CD4-positive, alpha-beta memory T cell (primary cell): ENCODE measurements around the gene FHOD1. TPM values are rescaled to one million over a fixed set of nuclear protein-coding genes. Genes with fewer than 3 reads are reported as not detected.

ENCODE experiments used
- CTCF ChIA-PET: fragments of 350-600 bp; sonication (Branson Sonifier 250); formaldehyde crosslinking; loops from one replicate; lab custom pipeline; 2021; ENCODE audit warnings: inconsistent platforms; ENCODE audit not compliant: partially characterized antibody; lab: Charles Lee
- POLR2A ChIA-PET: fragments of 350-600 bp; sonication (Branson Sonifier 250); formaldehyde crosslinking; loops from one replicate; lab custom pipeline; 2021; ENCODE audit not compliant: partially characterized antibody; lab: Charles Lee
- DNase-seq, 5 donors: peaks; one replicate each; pipeline versions ENCODE4 v3.0.0 to v3.0.0-alpha.2; 2020 to 2022; ENCODE audit warnings: mixed read lengths in 1 of 5
- H3K27ac ChIP-seq: one replicate; pipeline ENCODE4 v1.7.0; 2013; ENCODE audit warnings: low read depth, low read length
- H3K27me3 ChIP-seq: 2 replicates; pipeline ENCODE4 v1.7.0; 2013; ENCODE audit warnings: mild to moderate bottlenecking, low read length, moderate library complexity; ENCODE audit not compliant: insufficient read depth
- H3K36me3 ChIP-seq: 2 replicates; pipeline ENCODE4 v1.7.0; 2013; ENCODE audit warnings: mild to moderate bottlenecking, low read length, moderate library complexity; ENCODE audit not compliant: insufficient read depth
- H3K4me1 ChIP-seq: 2 replicates; pipeline ENCODE4 v1.7.0; 2013; ENCODE audit warnings: mild to moderate bottlenecking, low read length, moderate library complexity; ENCODE audit not compliant: insufficient read depth
- H3K4me3 ChIP-seq, 2 donors: one replicate each; pipeline ENCODE4 v1.7.0; 2013; ENCODE audit warnings: low read length in 2 of 2, mild to moderate bottlenecking in 1 of 2
- H3K9me3 ChIP-seq, 2 donors: one replicate each; pipeline ENCODE4 v1.7.0; 2013; ENCODE audit warnings: low read length in 2 of 2, control low read depth in 1 of 2; ENCODE audit not compliant: control insufficient read depth in 1 of 2
- H3K27ac Mint-ChIP-seq, 7 donors: one replicate each; pipeline ENCODE4 v1.8.0; 2020 to 2021; ENCODE audit warnings: mixed read lengths in 7 of 7, mild to moderate bottlenecking in 6 of 7, inconsistent platforms in 3 of 7, moderate library complexity in 3 of 7
- H3K27me3 Mint-ChIP-seq, 2 donors: one replicate each; pipeline ENCODE4 v1.8.0; 2020 to 2021; ENCODE audit warnings: mixed read lengths in 2 of 2
- H3K36me3 Mint-ChIP-seq, 2 donors: one replicate each; pipeline ENCODE4 v1.8.0; 2020 to 2021; ENCODE audit warnings: mixed read lengths in 2 of 2, inconsistent platforms in 1 of 2, mild to moderate bottlenecking in 1 of 2
- H3K4me1 Mint-ChIP-seq, 4 donors: one replicate each; pipeline ENCODE4 v1.8.0; 2020 to 2021; ENCODE audit warnings: mixed read lengths in 4 of 4, mild to moderate bottlenecking in 1 of 4
- H3K4me3 Mint-ChIP-seq, 8 donors: one replicate each; pipeline ENCODE4 v1.8.0; 2020 to 2021; ENCODE audit warnings: mixed read lengths in 8 of 8, mild to moderate bottlenecking in 7 of 8, moderate library complexity in 6 of 8, inconsistent platforms in 3 of 8
- H3K9me3 Mint-ChIP-seq, 8 donors: one replicate each; pipeline ENCODE4 v1.8.0; 2020 to 2021; ENCODE audit warnings: mixed read lengths in 8 of 8, mild to moderate bottlenecking in 5 of 8, inconsistent platforms in 3 of 8, moderate library complexity in 1 of 8
- intact Hi-C: fragments of 100-400 bp; cut with micrococcal nuclease; formaldehyde crosslinking; loops from one replicate; pipeline ENCODE4 v1.15.1; 2023
- polyA plus RNA-seq, 2 donors: library from polyadenylated mRNA; unstranded; fragments of 300-500 nt; fragmentation: Illumina TruSeq; gene quantifications; one replicate each; pipeline ENCODE4 v1.2.3, GENCODE V29; 2021
- total RNA-seq, 2 experiments: library from RNA; stranded (reverse); gene quantifications; one replicate each; pipeline ENCODE4 v1.2.3, GENCODE V29; 2021

Gene FHOD1
- total and polyA plus RNA-seq, 4 experiments from 2014 or later, result 3.3 to 63.3 (median 31.0) TPM

DNA sequence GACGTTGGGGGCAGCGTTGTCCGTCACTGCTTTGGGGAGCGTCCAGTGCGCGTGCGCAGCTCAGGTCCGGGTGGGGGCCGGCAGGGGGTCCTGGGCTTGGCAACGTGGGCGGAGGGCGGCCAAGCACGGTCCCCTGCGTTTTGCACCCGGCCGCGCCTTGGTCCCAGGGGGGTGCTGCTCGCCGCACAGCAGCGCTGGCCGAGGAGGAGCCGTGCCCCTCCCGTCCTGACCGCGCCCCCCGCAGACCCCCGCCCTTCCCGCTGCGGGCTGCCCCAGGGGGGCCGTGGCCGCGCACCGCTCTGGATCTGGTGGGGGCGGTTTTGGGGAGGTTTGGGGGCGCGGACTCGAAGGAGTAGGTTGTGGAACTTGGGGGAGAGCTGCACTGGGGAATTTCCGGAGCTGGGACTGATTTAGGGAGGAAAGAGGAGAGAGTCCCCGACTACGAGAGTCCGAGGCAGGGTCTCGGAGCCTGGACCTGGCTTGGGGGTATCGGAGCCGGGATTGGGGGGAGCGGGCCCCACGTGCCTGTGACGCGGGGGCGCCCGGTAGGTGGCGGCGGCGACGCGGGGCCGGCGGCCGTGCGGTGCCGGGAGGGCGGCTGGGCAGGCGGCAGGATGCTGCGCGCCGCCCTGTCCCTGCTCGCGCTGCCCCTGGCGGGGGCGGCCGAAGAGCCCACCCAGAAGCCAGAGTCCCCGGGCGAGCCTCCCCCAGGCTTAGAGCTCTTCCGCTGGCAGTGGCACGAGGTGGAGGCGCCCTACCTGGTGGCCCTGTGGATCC lies 1.3 kb upstream of the FHOD1 start, which contains the start of gene SLC9A5:
SLC9A5 (plus strand) TSS at position 579 of the 777 bp plus-strand sequence; CDS start at position 615, 36 bp downstream.
- ChIA-PET CTCF (interaction anchor here (0.9 to 1.5 kb wide), 3 partner anchors 11 to 232 kb away, joined by 3 to 4 read pairs (median 3); partner anchors contain the start of gene ATP6V0D1), POLR2A (interaction anchor here (1.3 to 10.5 kb wide), 4 partner anchors 12 to 91 kb away, joined by 3 to 259 read pairs (median 6); partner anchors contain the start of gene TMEM208)
- Mint-ChIP-seq H3K36me3 (peaks cover 0 to 6% of the 10 kb centered on the region in 2 donors), H3K27ac (peak within 1 kb of the TSS; percentile 82 to 100 (median 95)), H3K9me3 (no peaks in the 10 kb centered on the region), H3K4me1 (peaks cover 25 to 53% (median 41%) of the 10 kb centered on the region in 4 donors), H3K4me3 (peak within 1 kb of the TSS; percentile 84 to 95 (median 91)), H3K27me3 (peaks cover 3% of the 10 kb centered on the region in 2 donors)
- no peaks in the 10 kb centered on the region for H3K36me3 ChIP-seq
- peaks cover 47% of the 10 kb centered on the region for H3K4me1 ChIP-seq
- H3K27me3 ChIP-seq, result no peaks in the 10 kb centered on the region
- no peaks in the 10 kb centered on the region for H3K9me3 ChIP-seq
- intact Hi-C loops, result loop anchor here (5.0 kb wide), 1 partner anchor 86 kb away; the partner anchor contains the start of gene HSF4
- H3K4me3 ChIP-seq, result peak within 1 kb of the TSS; percentile 71 to 73
- H3K27ac ChIP-seq, result peak within 1 kb of the TSS; percentile 38
- DNase-seq, result peak in 2 of 5 donors; percentile 13 to 28

DNA sequence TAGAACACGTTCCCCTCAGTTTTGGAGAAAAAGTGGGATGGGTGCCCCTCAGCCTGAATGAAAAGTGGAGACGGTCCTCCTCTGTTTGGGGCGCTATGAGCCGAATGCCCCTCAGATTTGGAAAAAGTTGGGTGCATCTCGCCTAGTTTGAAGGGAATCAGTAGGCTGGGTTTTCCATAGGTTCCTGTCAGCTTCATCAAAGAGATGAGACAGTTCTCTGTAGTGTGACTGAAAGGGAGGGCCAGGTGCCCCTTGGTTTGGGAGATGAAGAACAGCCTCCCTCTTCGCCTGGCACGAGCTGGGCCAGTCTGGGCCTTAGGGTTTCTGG lies 756 bp upstream of the FHOD1 start:
- Mint-ChIP-seq H3K27me3 (peaks cover 3% of the 10 kb centered on the region in 2 donors), H3K4me3 (peak overlapping the region; percentile 84 to 95 (median 91)), H3K36me3 (peaks cover 0 to 6% of the 10 kb centered on the region in 2 donors), H3K4me1 (peaks cover 25 to 56% (median 43%) of the 10 kb centered on the region in 4 donors), H3K9me3 (no peaks in the 10 kb centered on the region), H3K27ac (peak overlapping the region; percentile 82 to 100 (median 95))
- Histone ChIP-seq H3K27ac (peak overlapping the region; percentile 38), H3K36me3 (no peaks in the 10 kb centered on the region), H3K27me3 (no peaks in the 10 kb centered on the region), H3K4me1 (peaks cover 51% of the 10 kb centered on the region), H3K4me3 (peak overlapping the region; percentile 71 to 73), H3K9me3 (no peaks in the 10 kb centered on the region)
- POLR2A ChIA-PET, result interaction anchor here (0.6 to 10.5 kb wide), 11 partner anchors 12 to 229 kb away, joined by 3 to 259 read pairs (median 4); partner anchors contain the start of genes FBXL8, TMEM208 and TRADD
- CTCF ChIA-PET, result interaction anchor here (0.8 to 1.8 kb wide), 7 partner anchors 12 to 233 kb away, joined by 3 to 10 read pairs (median 3); partner anchors contain the start of genes ATP6V0D1 and TMEM208
- DNase-seq, result no peak
- intact Hi-C loops, result loop anchor here (5.0 kb wide), 1 partner anchor 86 kb away; the partner anchor contains the start of gene HSF4

DNA sequence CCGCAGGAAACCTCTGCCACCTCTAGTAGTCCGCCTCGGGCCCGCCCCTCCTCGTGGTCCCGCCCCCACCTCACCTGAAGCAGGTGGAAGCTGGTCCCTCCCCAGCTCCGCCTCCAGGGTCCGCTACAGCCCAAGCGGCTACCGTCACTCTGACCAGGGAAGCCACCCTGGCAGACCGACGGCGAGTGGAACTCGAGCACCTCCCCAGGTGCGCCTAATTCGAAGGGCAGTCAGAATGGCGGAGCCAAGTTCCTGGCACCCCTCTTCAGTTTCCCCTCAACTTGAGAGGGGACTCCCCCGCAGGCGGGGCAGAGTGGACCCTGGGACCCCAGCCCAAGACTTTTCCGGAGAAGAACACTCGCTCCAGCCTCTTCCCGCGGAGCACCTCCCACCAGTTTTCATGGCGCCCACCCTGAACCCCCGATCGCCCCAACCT lies 507 bp downstream of the FHOD1 start:
- ChIA-PET POLR2A (interaction anchor here (1.1 to 10.5 kb wide), 7 partner anchors 16 to 228 kb away, joined by 3 to 259 read pairs (median 4); partner anchors contain the start of genes FBXL8, TMEM208 and TRADD), CTCF (interaction anchor here (0.9 to 1.8 kb wide), 5 partner anchors 9 to 281 kb away, joined by 3 to 10 read pairs (median 4); partner anchors contain the start of gene TMEM208)
- H3K27ac Mint-ChIP-seq, result peak overlapping the region; percentile 84 to 100 (median 95)
- no peaks in the 10 kb centered on the region for H3K36me3 ChIP-seq
- H3K4me1 ChIP-seq, result peaks cover 57% of the 10 kb centered on the region
- H3K4me3 ChIP-seq, result peak overlapping the region; percentile 73 to 85
- H3K27me3 Mint-ChIP-seq, result peaks cover 1 to 3% of the 10 kb centered on the region in 2 donors
- H3K27ac ChIP-seq, result peak overlapping the region; percentile 82
- H3K4me1 Mint-ChIP-seq, result peaks cover 26 to 61% (median 44%) of the 10 kb centered on the region in 4 donors
- intact Hi-C loops, result loop anchor here (1.0 to 5.0 kb wide), 7 partner anchors 10 to 84 kb away; partner anchors contain the start of genes E2F4, HSF4, MATCAP1 and PLEKHG4
- peak in 4 of 5 donors; percentile 34 to 78 (median 40) for DNase-seq
- no peaks in the 10 kb centered on the region for H3K9me3 ChIP-seq
- no peaks in the 10 kb centered on the region for H3K27me3 ChIP-seq
- peaks cover 0 to 9% of the 10 kb centered on the region in 2 donors for H3K36me3 Mint-ChIP-seq
- no peaks in the 10 kb centered on the region for H3K9me3 Mint-ChIP-seq
- H3K4me3 Mint-ChIP-seq, result peak overlapping the region; percentile 84 to 95 (median 91)

DNA sequence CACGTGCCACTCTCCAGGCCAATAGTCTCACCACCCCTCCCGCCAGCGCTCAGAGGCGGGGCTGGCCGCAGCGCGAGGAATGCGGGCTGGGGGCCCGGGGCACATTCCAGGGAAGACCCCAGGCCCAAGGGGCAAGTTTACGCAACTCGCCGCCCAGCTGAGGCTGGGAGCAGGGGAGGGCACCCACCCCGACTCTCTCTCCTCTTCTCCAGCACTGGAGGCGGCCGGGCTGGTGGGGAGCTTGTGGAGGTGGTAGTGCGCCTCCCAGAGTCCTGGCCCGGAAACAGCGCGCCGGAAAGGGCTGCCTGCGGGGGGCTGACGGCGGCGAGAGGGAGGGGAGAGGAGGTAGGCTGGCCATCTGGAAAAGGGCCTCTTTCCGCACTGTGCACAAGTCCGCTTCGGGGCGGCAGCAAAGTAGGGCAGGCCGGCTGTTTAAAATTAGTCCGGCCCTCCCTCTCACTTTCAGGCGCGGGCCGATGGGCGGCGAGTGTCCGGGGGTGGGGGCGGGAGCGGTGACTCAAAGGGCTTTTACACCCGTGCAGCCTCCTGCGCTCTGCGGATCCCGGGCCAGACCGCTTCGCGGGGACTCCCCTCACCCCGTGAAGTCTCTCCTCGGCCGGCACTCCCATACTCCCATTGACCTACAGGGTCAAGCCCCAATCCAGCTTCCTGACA lies 1.1 kb downstream of the FHOD1 start:
- ChIA-PET CTCF (interaction anchor here (0.9 to 1.8 kb wide), 2 partner anchors 19 to 48 kb away, joined by 4 to 5 read pairs; partner anchors contain the start of gene TMEM208), POLR2A (interaction anchor here (2.4 to 10.5 kb wide), 2 partner anchors 15 to 87 kb away, joined by 22 to 259 read pairs; partner anchors contain the start of genes FBXL8, TMEM208 and TRADD)
- peaks cover 57% of the 10 kb centered on the region for H3K4me1 ChIP-seq

DNA sequence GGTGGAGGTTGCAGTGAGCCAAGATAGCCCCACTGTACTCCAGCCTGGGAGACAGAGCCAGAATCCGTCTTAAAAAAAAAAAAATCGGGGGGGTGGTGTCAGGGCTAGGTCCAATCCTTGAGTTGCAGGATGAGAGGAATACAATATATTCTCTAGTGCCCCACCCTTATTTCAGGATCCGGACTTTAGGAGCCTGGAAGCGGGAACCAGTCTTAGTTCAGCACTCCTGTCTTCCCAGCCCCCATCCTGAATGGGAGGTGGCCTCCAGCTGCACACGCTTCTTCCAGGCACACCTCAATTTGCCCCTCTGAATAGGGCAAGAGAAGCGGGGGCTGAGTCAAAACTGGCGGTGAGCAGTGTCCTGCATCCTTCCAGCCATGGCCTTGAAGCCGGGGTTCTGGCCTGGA lies 1.6 kb downstream of the FHOD1 start:
- H3K27me3 ChIP-seq, result no peaks in the 10 kb centered on the region
- H3K36me3 ChIP-seq, result no peaks in the 10 kb centered on the region
- H3K4me1 Mint-ChIP-seq, result peaks cover 26 to 67% (median 46%) of the 10 kb centered on the region in 4 donors
- H3K27me3 Mint-ChIP-seq, result peaks cover 1 to 3% of the 10 kb centered on the region in 2 donors
- H3K4me1 ChIP-seq, result peaks cover 57% of the 10 kb centered on the region
- DNase-seq, result no peak
- ChIA-PET CTCF (interaction anchor here (0.6 to 2.1 kb wide), 3 partner anchors 19 to 61 kb away, joined by 3 to 15 read pairs (median 4); partner anchors contain the start of gene TMEM208), POLR2A (interaction anchor here (1.1 to 10.5 kb wide), 6 partner anchors 15 to 90 kb away, joined by 3 to 259 read pairs (median 10); partner anchors contain the start of genes E2F4, FBXL8, TMEM208 and TRADD)
- H3K36me3 Mint-ChIP-seq, result peaks cover 0 to 12% of the 10 kb centered on the region in 2 donors
- peak overlapping the region in 1 of 2 donors; percentile 73 for H3K4me3 ChIP-seq
- H3K9me3 Mint-ChIP-seq, result no peaks in the 10 kb centered on the region
- H3K27ac ChIP-seq, result peak overlapping the region; percentile 82
- H3K9me3 ChIP-seq, result no peaks in the 10 kb centered on the region
- peak overlapping the region; percentile 94 to 100 (median 97) for H3K27ac Mint-ChIP-seq
- intact Hi-C loops, result loop anchor here (2.0 to 5.0 kb wide), 3 partner anchors 53 to 83 kb away; partner anchors contain the start of genes E2F4, HSF4 and MATCAP1
- peak overlapping the region; percentile 48 to 95 (median 75) for H3K4me3 Mint-ChIP-seq

More for the DNA sequence above, 1.1 kb downstream of the FHOD1 start:
- H3K27ac ChIP-seq, result peak overlapping the region; percentile 82
- H3K4me3 Mint-ChIP-seq, result peak overlapping the region; percentile 84 to 95 (median 91)
- H3K27ac Mint-ChIP-seq, result peak overlapping the region; percentile 84 to 100 (median 95)
- H3K4me1 Mint-ChIP-seq, result peaks cover 26 to 65% (median 46%) of the 10 kb centered on the region in 4 donors
- H3K27me3 ChIP-seq, result no peaks in the 10 kb centered on the region
- H3K9me3 Mint-ChIP-seq, result no peaks in the 10 kb centered on the region
- no peaks in the 10 kb centered on the region for H3K9me3 ChIP-seq
- intact Hi-C loops, result loop anchor here (2.0 to 5.0 kb wide), 3 partner anchors 53 to 84 kb away; partner anchors contain the start of genes E2F4, HSF4 and MATCAP1
- H3K4me3 ChIP-seq, result peak overlapping the region; percentile 73 to 85
- no peaks in the 10 kb centered on the region for H3K36me3 ChIP-seq
- DNase-seq, result peak in 2 of 5 donors; percentile 13 to 28
- peaks cover 0 to 10% of the 10 kb centered on the region in 2 donors for H3K36me3 Mint-ChIP-seq
- peaks cover 1 to 3% of the 10 kb centered on the region in 2 donors for H3K27me3 Mint-ChIP-seq

DNA sequence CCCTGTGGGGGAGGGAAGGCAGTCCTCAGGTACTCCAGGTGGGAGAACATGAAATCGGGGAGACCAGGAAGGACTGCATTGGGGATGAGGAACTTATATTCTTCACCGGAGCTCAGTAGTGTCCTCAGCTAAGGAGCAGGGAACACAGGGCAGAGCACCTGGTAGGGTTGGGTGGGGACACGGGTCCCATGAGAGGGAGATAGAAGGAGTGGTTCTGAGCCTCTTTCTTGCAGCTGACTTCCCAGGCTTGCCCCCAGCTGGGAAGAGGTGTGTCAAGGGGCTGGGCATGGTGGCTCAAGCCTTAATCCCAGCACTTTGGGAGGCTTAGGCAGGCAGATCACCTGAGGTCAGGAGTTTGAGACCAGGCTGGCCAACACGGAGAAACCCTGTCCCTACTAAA lies 2.1 kb downstream of the FHOD1 start:
- peak overlapping the region; percentile 82 for H3K27ac ChIP-seq
- POLR2A ChIA-PET, result interaction anchor here (0.6 to 10.5 kb wide), 10 partner anchors 14 to 728 kb away, joined by 3 to 259 read pairs (median 8); partner anchors contain the start of genes E2F4, FBXL8, PLEKHG4 and TMEM208
- H3K4me1 ChIP-seq, result peaks cover 57% of the 10 kb centered on the region
- Mint-ChIP-seq H3K4me1 (peaks cover 26 to 65% (median 45%) of the 10 kb centered on the region in 4 donors), H3K36me3 (peaks cover 0 to 12% of the 10 kb centered on the region in 2 donors), H3K4me3 (peak overlapping the region; percentile 55 to 95 (median 78)), H3K27ac (peak overlapping the region; percentile 94 to 100 (median 97)), H3K9me3 (no peaks in the 10 kb centered on the region), H3K27me3 (peaks cover under 1 to 1% of the 10 kb centered on the region in 2 donors)
- no peak for DNase-seq
- H3K36me3 ChIP-seq, result no peaks in the 10 kb centered on the region
- intact Hi-C loops, result loop anchor here (5.0 kb wide), 1 partner anchor 83 kb away; the partner anchor contains the start of gene HSF4
- no peaks in the 10 kb centered on the region for H3K9me3 ChIP-seq
- peak overlapping the region in 1 of 2 donors; percentile 11 for H3K4me3 ChIP-seq
- no peaks in the 10 kb centered on the region for H3K27me3 ChIP-seq
- CTCF ChIA-PET, result interaction anchor here (0.6 to 2.1 kb wide), 7 partner anchors 10 to 228 kb away, joined by 3 to 15 read pairs (median 3); partner anchors contain the start of gene TMEM208
